AG20443 (cell line): ENCODE results near the gene CXCR6.

Experiments used
- DNase-seq: peaks from one replicate; pipeline ENCODE4 v3.0.0; 2012; ENCODE audit warnings: low spot score, mixed read lengths

CXCR6 gene

GRCh38 chr3:45922039-45922326, 21.3 kb upstream of the CXCR6 start:
- DNase-seq = no peak

GRCh38 chr3:45922950-45923590, 20.2 kb upstream of the CXCR6 start:
- no peak for DNase-seq

- peak; percentile 45 for DNase-seq
Measured at GRCh38 chr3:45923755-45924154, 19.5 kb upstream of the CXCR6 start.

GRCh38 chr3:45927881-45928280, 15.4 kb upstream of the CXCR6 start:
- DNase-seq = no peak

GRCh38 chr3:45929042-45929679, 14.1 kb upstream of the CXCR6 start:
- peak; percentile 83 for DNase-seq

DNA sequence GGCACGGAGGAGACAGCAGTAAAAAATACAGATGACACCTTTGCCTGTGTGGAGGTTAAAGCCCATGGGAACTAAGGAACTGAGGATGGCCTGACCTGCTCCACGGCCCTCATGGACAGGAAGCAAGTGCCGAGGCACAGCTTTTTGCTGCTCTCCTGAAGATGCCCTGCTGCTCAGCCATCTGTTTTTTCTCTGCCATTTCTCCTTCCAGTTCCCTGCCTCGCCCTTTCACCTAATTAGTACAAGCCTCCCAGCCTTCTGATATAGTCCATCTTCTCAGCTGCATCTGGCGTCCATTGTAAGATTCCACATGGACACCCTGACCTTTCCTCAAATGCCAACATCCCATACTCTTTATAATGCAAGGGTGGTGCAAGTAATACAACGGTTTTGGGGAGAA, 11.8 kb upstream of the CXCR6 start:
- no peak for DNase-seq

GRCh38 chr3:45932112-45932511, 11.2 kb upstream of the CXCR6 start:
- DNase-seq = no peak

DNA sequence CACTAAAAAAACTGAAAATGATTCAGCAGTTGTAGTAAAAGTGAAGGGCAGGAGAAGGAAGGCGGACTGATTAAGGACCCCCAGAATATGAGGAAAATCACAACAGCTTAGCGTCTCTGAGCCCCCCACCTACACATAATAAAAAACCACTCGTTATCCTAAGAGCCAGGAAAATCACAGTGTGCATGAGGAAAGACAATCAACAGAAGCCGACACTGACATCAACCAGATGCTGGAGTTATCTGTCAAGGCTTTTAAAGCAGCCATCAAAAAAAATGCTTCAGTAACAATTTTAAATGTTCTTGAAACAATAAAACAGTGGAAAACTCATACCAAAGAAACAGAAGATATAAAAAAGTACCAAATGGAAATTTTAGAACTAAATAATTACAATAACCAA, 9.7 kb upstream of the CXCR6 start:
- no peak for DNase-seq

- DNase-seq = no peak
Measured at GRCh38 chr3:45936261-45936660, 7.0 kb upstream of the CXCR6 start.

GRCh38 chr3:45937206-45938042, 5.8 kb upstream of the CXCR6 start:
- DNase-seq = no peak

GRCh38 chr3:45938043-45938435, 5.2 kb upstream of the CXCR6 start:
- DNase-seq = no peak

GRCh38 chr3:45938864-45939263, 4.4 kb upstream of the CXCR6 start:
- peak; percentile 84 for DNase-seq

GRCh38 chr3:45939341-45939771, 3.9 kb upstream of the CXCR6 start:
- no peak for DNase-seq

DNA sequence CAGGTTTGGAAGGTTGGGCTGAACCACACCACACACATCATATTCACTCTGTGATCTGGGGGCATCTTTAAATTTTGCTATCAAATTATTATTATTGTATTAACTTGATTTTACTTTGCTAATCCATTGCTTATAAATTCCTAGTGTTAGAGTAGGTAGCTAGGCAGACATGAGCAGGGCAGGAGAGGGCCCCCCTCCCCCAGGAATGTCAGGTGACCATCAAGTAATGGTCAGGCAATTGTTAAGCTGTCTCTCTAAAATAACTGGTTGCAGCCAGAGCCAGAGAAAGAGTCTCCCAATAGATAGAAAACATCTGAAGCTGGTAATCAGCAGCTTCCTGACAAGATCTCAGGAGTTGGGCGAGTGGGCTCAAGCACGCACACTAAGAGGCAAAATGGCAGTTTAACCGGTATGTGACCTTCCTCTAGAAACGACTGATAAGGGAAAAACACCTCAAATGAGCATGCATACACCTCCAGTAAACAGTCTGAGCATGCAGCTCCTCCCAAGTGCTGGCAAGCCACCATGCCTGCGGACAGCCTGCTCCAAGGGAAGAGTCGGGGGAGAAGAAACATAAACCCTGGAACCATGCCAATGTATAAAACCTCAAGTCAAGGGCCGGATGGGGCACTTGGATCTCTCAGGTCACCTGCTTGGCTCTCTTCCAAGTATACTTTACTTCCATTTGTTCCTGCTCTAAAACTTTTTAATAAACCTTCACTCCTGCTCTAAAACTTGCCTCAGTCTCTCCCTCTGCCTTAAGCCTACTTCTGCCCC, 3.1 kb upstream of the CXCR6 start:
- no peak for DNase-seq

- DNase-seq = no peak
Measured at GRCh38 chr3:45940781-45941365, 2.4 kb upstream of the CXCR6 start.

DNA sequence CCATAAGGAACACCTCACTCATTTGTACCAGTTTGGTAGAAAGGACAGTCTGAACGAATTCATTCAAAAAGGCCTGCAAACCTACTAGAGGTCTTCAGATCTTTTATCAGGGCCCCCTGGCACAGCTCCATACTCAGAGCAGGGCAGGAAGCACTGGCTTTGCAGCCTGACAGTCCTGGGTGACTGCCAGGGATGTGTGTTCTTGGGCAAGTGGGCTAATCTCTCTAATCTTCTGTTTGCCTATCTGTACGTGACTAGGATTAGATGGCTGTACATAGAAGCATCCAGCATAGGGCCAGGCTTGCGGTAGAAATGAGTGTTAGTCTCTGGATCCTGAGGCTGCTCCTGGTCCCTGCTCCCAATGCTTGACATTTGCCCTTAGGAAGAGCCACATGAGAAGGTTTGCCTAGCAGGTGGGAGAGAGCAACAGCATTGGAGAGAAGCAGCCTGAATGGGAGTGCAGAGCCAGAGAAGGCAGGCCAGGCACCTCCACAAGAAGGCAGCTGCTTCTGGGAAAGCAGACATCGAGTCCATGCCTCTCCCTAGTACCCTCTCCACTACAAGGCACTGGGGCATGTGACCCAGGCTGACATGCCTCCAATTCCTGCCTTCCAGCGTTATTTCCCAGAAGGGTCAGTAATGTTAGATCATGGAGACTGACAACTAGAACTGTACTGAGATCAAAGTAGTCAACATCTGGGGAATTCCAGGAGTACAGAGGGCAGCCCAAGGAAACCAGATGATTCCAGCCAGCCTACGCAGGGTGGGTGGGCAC, 1.0 kb upstream of the CXCR6 start:
- DNase-seq = no peak

GRCh38 chr3:45944830-45945620, 1.8 kb downstream of the CXCR6 start:
- no peak for DNase-seq

DNA sequence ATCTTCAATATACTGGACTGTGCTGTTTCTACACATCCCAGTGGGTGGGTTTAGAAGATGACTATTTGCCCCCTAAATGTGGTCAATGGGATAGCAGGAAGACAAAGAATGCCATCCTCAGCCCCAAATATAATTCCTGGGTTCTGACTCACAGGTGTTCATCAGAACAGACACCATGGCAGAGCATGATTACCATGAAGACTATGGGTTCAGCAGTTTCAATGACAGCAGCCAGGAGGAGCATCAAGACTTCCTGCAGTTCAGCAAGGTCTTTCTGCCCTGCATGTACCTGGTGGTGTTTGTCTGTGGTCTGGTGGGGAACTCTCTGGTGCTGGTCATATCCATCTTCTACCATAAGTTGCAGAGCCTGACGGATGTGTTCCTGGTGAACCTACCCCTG, 3.0 kb downstream of the CXCR6 start:
- no peak for DNase-seq

- DNase-seq = no peak
Measured at GRCh38 chr3:45946875-45947274, 3.6 kb downstream of the CXCR6 start.

GRCh38 chr3:45947361-45947760, 4.1 kb downstream of the CXCR6 start:
- no peak for DNase-seq
